HK-2 (cell line): Measurements from ENCODE around the gene CRIP2.
A peak's percentile ranks its signal among the peaks of the same experiment; 100 is the strongest.

ENCODE experiments used
- DNase-seq: peaks from one replicate; pipeline ENCODE4 v3.0.0-alpha.2; 2018; ENCODE audit not compliant: unreplicated experiment

The CRIP2 gene

DNA sequence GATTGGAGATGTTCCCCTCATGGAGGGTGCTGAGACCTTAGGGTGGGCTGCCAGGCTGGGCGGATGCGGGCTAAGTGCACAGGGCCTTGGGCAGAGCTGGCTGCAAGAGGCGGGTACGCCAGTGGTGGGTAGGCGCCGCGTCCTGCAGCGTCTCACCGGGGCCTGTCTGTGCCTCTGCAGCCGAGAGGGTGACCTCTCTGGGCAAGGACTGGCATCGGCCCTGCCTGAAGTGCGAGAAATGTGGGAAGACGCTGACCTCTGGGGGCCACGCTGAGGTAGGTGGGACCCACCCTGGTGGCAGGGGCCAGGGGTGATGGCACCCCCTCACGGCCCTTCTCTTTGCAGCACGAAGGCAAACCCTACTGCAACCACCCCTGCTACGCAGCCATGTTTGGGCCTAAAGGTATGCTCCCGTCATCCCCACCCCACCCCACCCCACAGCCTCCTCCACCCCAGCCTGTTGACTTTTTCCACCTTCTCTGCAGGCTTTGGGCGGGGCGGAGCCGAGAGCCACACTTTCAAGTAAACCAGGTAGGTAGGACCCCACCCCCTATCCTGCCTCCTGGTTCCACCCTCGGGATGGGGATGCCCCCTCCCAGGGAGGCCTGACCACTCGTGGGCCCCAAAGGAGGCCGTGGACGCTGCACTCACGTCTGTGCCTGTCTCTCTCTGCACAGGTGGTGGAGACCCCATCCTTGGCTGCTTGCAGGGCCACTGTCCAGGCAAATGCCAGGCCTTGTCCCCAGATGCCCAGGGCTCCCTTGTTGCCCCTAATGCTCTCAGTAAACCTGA, 13.6 kb downstream of the CRIP2 start:
- DNase-seq = no peak

DNA sequence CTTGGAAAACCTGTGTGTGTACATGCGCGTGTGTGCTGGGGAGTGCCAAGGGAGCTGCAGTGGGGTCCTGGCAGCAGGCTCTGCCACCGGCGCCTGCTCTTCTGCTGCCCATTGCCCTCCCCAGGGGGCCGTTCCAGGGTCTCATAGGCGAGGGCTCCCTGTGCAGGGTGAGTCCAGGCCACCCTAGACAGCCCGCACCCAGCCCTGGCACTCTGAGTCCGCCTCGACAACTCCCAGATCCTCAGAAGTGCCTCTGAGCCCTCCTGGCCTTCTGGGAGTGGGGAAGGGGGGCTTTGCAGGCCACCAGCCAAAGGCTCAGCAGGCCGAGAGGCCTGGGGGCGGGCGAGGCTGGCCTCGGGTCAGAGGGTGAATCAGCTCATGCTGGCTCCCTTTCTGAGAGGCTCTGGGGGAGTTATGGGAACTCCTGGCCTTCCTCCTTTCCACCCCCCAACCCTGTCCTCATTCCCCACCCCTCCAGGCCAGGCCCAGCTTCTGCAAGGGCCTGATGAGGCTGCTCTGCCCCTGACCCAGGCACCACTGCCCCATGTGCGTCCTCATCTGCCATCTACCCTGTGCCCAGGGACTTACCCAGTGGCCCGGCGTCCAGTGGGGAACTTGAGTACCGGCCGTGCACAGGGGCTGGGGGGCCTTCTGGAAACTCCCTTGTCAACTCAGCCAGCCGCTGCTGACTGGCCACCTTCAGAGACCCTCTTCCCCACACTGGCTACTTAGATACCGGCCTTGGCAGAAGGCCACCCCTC, 14.3 kb downstream of the CRIP2 start:
- no peak for DNase-seq

DNA sequence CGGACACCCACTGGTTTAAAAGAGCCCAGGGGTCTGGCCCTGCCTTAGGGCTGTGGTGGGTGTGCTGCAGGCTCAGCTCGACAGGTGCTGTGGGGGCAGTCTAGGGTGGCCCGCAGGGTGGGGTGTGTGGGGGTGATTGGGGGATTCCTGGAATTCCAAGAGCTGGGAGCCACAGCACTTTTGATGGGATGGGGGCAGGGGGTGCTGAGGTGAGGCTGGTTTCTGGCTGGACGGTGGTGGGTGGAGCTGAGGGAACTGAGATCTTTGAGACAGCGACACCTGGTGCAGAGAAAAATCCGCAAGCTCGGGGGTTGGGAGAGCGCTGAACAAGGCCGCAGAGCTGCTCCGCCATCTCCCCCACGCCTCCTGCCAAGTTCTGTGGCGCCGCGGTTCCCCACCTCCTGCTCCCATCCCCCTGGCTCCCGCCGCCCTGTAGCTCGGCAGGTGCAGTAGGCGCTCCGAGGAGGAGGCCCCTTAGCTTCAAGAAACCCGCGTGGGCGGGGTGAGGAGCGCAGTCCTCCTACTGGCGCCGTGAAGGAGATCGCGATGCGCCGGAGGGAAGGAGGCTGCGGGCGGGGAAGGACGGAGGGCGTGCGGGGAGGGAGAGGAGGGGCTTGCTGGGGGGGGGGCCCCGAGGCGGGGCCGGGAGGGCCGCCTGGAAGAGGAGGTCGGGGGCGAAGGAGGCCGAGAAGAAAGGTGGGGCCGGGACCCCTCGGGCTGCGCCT, 15.1 kb downstream of the CRIP2 start:
- peak; percentile 87 for DNase-seq

DNA sequence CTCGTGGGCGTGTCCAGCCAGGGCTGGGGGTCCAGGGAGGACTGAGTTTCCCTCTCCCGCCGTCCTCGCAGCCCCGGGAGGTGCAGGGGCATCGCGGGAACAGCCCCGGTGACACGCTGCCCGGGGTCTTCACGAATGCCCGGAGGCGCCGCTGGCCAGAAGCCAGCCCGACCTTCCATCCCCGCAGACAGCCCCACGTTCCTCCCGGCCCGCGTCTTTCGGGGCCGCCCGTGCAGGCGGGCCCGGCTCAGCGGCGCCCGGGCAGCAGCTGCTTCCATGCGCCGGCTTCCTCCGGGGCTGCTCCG, 15.6 kb downstream of the CRIP2 start:
- DNase-seq = no peak

DNA sequence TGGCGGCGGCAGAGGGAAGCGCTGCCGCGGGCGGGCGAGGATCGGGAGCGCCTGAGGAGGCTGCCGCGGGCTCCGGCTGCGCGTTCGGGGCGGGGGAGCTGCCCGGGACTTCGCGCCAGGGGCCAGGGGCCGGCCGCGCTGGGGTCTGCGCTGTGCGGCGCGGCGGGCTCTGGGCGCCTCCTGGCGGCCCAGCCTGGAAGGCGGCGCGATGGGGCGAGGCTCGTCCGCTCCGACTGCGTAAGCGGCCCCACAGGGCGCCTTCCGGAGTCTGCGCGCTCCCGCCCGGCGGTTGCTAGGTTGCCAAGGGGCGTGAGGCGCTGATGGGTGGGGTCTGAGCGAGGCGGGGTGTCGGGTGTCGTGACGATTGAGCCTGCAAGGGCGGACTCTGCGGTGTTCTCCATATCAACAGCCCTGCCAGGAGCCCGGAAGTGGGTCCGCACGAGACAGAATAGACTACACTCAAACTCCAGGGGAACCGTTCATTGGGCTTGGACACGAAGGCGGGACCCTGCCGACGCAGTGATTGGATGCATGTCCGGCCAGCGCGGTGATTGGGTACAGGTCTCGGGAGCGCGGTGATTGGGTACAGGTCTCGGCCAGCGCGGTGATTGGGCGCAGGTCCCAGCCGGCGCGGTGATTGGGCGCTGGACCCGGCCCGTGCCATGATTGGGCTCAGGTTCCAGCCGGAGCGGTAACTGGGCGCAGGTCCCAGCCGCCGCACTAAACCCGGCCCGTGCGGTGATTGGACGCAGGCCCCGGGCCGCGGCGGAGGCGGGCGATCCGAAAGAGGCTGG, 16.1 kb downstream of the CRIP2 start, which contains the start of gene TEDC1:
TSS of gene TEDC1 (plus strand) at position 675 of the 794 bp plus-strand sequence. CDS start 130 bp downstream, outside the sequence.
- peak; percentile 100 for DNase-seq

DNA sequence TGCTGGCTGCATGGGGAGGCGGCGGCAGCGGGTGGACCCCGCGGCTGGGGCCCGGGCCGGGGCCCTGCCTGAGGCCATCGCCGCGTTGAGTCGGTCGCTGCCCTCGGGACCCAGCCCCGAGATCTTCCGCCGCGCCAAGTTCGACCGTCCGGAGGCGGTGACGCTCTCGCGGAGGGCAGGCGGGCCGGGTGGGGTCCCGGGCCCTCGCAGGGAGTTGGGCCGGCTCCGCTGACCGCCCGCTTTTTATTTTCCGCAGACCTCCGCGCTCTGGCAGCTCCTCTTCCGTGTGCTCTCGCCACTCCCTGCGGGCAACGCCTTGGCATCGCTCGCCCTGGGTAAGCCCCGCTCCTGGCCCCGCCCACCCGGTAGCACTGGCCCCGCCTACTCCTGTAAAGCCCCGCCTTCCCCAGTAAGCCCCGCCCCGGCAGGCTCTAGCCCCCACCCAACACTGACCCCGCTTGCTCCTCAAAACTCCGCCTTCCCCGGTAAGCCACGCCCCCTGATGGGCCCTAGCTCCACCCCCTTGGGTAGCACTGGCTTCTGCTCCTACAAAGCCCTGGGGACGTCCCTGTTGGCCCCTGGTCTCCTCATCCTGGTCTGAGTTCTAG, 16.8 kb downstream of the CRIP2 start:
- DNase-seq = peak; percentile 82

DNA sequence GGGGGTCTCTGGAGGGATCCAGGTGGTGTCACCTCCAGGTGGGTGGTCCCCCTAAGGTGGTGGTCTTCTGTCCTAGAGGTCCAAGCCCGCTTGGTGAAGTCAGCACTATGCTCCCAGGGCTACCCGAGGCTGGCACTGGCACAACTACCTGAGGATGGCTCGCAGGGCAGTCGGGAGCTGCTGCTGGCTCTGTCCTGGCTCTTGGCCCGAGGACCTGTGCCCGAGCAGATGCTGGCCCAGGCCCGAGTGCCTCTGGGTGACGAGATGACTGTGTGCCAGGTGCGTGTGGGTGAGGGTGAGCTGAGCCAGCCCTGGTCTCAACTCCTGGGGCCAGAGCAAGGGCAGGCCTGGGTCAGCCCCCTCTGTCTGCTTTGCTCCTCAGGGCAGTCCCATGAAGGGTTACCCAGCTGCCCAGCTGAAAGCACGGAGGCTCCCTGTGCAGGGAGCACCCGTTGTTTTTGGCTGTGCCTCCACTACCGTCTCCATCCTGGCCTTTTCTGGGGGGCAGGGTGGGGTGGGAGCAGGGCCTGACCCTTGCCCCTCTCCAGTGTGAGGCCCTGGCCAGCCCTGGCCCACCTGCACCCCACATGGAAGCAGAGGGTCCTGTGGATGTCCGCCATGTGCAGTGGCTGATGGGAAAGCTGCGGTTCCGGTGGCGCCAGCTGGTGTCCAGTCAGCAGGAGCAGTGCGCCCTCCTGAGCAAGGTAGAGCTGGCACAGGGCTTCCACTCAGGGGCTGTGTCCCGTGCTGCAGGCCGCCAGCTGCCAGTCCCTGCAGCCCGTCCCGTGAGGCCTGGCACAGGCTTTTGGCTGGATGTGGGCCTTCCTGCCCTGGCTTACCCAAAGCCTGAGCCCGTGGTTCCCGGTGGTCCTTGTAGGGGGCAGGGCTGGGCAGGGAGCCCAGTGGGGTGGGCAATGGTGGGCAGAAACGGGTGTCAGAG, 17.7 kb downstream of the CRIP2 start:
- no peak for DNase-seq

DNA sequence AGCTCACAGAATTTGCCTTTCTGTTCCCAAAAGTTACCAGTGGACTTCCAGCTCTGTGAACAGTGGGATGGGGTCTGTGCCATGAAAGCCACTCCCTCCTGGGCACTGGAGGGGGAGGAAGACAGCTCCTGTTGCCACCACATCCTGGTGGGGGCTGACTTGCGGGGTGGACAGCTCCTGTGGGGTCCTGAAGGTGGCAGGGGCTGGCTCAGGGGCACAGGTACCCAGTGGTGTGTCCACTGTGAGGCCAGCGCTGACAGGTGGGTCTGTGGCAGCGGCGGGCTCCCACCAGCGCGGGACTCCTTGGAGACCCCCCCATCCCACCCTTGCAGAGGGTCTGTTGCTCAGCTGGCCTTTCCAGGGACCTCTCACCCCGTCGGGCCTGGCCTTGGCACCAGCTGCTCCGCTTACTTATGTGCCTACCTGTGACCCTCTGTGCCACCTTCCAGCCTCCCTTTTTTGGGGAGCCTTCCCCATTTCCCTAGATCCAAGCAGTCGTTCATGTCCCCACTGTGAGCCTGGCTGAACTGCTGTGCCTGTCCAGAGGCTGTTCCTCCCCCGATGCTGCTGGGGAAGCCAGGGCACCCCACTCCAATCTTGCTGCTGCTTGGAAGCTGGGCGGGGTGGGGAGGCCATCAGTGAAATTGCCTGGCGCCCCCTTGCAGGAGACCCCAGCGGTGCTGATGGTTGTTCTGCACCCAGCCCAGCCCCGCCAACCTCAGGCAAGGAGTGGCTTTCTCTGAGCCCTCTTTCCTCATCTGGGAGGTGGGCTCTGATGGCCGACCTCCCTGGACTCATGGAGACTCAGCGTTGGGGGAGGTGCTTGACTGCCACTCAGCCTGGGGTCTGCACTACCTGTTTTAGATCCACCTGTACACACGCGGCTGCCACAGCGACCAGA, 18.6 kb downstream of the CRIP2 start:
- DNase-seq = no peak

DNA sequence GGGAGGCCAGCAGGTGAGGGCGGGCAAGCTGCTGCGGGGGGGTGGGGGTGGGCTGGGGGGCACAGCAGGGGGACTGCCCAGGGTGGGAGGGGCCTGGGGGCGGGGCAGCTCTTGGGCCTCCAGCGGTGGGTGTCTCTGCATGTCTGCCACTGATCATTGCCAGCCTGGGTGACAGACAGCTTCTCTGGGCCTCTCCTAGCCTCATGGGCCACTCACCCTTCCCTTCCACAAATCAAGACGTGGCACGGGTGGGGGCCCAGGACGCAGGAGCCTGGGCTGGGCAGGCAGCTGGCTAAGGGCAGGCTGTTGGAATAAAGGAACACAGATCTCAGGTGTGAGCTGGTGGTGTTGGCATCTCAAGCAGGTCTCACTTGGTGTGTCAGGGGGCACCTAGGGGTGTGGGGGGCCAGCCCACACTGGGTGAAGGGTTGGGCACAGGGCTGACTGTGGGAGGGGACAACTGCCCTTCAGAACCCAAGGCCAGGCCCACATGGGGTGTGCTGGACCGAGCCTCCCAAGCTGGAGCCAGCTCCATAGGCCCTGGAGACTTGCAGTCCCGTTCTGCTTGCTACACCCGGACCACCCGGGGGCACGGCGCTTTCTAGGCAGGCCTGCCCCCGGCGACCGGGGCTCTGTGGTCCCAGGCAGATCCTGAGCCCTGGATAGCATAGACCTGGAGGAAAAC, 19.4 kb downstream of the CRIP2 start:
- DNase-seq = no peak

DNA sequence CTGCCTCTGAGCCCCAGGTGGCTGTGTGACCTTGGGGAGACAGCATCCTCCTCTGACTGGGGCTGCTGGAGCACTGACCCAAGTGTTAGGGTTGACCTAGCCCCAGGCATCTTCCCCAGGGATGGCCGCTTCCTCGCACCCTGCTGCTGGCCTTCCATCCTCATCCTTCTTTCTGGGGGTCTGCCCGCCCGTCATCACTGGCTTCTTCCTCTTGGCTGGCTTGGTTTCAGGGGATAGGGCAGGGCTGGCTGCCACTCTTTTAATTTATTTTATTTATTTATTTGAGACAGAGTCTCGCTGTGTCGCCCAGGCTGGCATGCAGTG, 19.9 kb downstream of the CRIP2 start:
- DNase-seq = no peak

DNA sequence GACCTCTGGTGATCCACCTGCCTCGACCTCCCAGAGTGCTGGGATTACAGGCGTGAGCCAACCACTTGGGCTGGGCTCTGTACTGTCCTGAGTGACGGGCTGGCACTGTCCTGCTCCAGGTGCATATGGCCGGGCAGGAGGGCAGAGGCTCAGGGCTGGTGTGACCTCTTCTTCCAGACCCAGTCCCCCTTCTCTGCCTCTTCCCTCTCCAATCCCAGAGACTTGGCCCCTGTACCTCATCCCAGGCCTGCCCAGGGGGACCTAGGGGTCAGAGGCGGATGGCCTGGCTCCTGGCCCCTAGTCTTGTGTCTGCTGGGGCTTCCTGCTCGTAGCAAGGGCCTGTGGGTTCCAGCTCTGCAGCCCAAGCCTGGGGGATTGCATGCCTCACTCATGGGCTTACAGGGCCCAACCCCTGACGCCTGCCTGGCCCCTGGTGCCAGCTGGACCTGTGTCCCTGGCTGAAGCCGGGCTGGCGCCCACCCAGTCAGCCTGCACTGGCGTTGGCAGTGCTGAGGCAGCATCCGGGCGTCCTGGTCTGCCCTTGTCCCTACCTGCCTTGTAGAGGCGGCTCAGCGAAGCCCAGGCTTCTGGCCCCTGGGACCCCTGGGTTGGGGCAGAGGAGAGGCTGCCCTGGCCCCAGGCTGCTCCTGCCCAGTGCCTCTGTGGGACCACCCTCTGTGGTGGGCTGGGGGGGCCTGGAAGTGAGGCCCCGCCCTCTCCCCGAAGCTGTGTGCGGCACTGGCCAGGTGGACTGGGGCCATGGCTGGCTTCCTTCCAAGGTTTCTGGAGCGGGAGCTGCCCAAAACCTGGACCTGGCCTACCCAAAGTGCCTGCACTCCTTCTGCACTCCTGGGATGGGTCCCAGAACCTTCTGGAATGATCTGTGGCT, 20.7 kb downstream of the CRIP2 start:
- no peak for DNase-seq

DNA sequence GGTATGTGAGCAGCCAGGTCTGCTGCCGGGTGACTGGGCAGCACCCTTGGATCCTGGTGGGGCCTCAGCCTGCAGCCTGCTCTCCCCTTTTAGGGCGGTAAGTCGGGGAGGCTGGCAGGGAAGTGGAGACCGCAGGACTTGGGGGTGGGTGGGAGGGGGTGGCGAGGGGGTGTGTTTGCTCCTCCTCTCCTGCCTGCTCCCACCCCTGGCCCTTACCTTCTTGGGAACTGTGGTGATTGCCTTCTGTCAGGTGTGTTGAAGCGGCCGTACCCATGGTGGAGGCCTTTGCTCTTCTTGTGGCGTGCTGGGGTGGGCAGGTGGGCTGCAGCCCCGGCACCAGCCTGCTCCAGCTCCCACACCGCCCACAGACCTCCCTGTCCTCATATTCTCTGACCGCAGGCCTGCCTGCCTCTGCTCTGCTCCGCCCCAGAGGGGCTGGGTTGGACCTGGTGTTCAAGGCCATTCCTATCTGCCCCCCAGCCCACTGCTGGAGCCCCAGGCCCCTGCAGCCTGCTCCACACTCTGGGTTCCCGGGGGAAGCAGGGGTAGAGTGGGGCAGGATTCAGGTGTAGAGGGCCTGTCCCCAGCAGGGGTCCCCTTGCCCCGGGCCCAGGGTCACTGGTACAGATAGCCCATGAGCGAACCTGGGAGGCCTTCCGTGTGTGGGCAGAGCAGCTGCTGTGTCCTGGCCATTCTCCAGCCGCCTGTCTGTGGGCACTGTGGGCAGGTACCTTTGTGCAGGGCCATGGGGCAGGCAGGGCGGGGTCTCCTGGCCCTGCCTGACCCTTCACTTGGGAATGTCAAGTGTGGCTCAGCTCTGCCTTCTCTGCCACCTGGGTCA, 21.6 kb downstream of the CRIP2 start:
- no peak for DNase-seq

DNA sequence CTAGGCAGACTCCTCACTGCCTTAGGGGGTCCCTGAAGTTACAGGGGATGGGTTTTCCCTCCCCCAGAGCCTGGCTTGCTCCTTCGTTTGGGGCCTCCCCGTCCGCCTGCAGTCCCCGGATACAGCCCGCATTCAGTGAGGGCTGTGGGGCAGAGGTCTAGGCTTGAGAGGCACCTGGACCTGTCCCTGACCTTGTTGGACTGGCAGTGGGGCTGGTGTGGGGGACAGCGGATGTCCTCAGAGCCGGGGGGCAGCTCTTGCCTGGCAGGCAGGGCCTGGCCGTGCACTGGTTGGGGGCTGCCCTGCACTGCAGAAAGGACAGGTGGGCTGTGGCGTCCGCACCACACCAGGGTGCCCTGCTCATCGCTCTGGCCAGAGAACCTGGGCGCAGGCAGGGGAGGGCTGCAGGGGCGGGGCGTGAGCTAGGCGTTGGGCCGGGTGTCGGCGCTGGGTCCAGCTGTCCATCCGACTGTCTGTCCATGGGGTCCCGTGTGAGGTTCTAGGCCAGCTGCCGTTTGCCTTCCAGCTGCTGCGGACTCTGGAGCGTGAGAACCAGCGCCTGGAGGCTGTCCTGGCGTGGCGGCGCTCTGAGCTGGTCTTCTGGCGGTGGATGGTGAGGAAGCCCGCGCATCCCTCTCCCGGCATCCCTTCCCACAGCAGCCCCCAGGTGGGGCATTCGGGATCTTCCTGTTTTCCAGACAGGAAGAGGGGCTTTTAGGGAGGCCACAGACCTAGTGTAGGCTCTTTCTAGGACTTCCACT, 22.4 kb downstream of the CRIP2 start:
- DNase-seq = no peak

DNA sequence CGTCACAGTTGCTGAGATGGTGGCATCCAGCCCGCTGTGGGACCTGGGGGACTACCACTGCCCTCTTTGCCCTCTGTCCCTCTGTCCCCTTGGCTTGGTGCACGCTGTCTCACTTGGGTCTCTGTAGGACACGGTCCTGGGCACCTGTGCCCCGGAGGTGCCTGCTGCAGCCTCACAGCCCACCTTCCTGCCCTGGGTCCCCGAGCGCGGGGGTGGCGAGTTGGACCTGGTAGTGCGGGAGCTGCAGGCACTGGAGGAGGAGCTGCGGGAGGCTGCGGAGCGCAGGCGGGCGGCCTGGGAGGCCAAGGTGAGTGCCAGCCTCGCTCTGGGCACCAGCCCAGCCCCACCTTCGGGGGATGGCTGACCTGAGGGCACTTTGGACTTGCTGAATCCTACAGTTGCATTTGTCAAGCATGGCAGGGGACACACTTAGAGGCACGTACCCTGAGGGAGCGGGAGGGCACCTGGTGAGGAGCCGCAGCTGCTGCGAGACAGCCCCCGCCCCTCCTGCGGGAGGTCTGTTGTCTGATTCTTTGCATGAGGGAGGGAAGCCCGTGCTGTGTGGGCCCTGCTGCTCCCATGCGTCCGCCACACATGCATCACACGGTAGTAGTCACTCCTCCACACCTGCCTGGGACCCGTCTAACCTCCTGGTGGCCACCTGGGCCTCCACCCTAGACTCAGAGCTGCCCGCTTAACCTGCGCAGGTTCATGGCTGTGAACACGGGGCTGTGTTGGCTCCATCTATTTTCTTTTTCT, 23.2 kb downstream of the CRIP2 start:
- no peak for DNase-seq
